KMS-11 (cell line): Measurements from ENCODE around the gene GHDC.
"Not testable (repeated sequence)": the region's sequence is repeated elsewhere in the genome, so short reads cannot be mapped to it uniquely, and the experiment has no call there.

Experiments
- H2AFZ ChIP-seq: fragments of 200-600 bp; sonication (generic); 2 replicates; pipeline ENCODE4 v1.6.1; 2016; ENCODE audit warnings: antibody characterized with exemption, mixed run types, low read depth
- H3K27ac ChIP-seq: fragments of 200-600 bp; sonication (generic); 2 replicates; pipeline ENCODE4 v1.6.1; 2016; ENCODE audit warnings: mild to moderate bottlenecking, mixed run types
- H3K27me3 ChIP-seq: fragments of 200-600 bp; sonication (generic); 2 replicates; pipeline ENCODE4 v1.6.1; 2017; ENCODE audit warnings: mild to moderate bottlenecking, low read depth, mixed run types, moderate library complexity; ENCODE audit not compliant: insufficient read depth
- H3K36me3 ChIP-seq: fragments of 200-600 bp; sonication (generic); 2 replicates; pipeline ENCODE4 v1.6.1; 2017; ENCODE audit warnings: mild to moderate bottlenecking, mixed run types; ENCODE audit not compliant: insufficient read depth
- H3K4me1 ChIP-seq: fragments of 200-600 bp; sonication (generic); 2 replicates; pipeline ENCODE4 v1.6.1; 2016; ENCODE audit warnings: mild to moderate bottlenecking, low read depth, mixed run types; ENCODE audit not compliant: poor library complexity, severe bottlenecking
- H3K4me2 ChIP-seq: fragments of 200-600 bp; sonication (generic); 2 replicates; pipeline ENCODE4 v1.7.0; 2016; ENCODE audit warnings: mild to moderate bottlenecking, mixed run types
- H3K4me3 ChIP-seq: fragments of 200-600 bp; sonication (generic); IDR thresholded peaks from 2 replicates; pipeline ENCODE4 v1.6.1; 2017; ENCODE audit warnings: low read depth, low read length, mixed read lengths; ENCODE audit not compliant: insufficient read depth
- H3K79me2 ChIP-seq: fragments of 200-600 bp; sonication (generic); 2 replicates; pipeline ENCODE4 v1.6.1; 2016; ENCODE audit warnings: low read depth, mixed run types; ENCODE audit not compliant: insufficient read depth
- H3K9ac ChIP-seq: fragments of 200-600 bp; sonication (generic); 2 replicates; pipeline ENCODE4 v1.6.1; 2016; ENCODE audit warnings: mild to moderate bottlenecking, mixed run types
- H4K20me1 ChIP-seq: fragments of 200-600 bp; sonication (generic); 2 replicates; pipeline ENCODE4 v1.6.1; 2016; ENCODE audit warnings: mild to moderate bottlenecking, mixed run types; ENCODE audit not compliant: insufficient read depth
- TF ChIP-seq, protein P1 (sequence below): fragments of 200-600 bp; sonication (generic); conservative IDR thresholded peaks from 2 replicates; pipeline ENCODE4 v1.6.1; 2017; ENCODE audit warnings: low read depth, mild to moderate bottlenecking, antibody characterized with exemption, low read length, moderate library complexity, mixed read lengths

Gene GHDC

DNA sequence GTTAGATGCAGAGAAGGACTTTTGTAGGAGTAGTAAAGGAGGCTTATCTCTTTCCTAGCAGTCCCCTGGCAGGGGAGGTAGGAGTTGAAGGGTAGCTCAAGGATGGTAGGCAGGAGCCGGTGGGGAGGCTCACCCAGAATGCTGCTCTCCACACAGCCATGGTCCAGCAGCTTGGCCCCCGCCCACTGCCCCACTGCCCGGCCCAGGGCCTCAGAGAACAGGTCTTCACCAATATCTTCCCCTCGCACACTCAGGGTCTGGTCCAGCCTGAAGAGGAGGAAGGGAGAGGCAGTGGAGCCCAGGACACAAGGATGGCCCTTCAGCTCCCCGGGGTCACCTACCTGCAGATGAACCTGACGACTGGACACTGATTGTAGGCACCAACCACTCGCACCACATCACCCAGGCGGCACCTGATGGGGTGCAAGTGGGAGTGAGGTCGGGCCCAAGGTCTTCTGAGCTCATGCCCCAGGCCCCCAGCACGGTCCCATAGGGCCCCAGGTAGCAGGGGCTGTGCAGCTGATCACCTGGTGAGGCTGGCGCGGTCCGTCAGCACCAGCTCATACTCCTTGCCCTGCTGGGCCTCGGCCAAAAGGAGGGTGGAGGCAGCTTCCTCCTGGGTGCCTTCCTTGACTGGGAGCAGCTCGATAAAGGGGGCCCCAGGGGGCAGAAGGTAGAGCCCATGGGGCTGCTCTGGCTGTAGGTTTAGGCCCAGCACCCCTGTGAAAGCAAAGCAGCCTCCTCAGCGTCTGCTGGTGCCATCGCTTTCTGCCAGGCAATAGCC lies 3.6 kb downstream of the GHDC start:
- no peak overlapping the region for H3K27ac ChIP-seq
- TF ChIP-seq, protein P1, sequence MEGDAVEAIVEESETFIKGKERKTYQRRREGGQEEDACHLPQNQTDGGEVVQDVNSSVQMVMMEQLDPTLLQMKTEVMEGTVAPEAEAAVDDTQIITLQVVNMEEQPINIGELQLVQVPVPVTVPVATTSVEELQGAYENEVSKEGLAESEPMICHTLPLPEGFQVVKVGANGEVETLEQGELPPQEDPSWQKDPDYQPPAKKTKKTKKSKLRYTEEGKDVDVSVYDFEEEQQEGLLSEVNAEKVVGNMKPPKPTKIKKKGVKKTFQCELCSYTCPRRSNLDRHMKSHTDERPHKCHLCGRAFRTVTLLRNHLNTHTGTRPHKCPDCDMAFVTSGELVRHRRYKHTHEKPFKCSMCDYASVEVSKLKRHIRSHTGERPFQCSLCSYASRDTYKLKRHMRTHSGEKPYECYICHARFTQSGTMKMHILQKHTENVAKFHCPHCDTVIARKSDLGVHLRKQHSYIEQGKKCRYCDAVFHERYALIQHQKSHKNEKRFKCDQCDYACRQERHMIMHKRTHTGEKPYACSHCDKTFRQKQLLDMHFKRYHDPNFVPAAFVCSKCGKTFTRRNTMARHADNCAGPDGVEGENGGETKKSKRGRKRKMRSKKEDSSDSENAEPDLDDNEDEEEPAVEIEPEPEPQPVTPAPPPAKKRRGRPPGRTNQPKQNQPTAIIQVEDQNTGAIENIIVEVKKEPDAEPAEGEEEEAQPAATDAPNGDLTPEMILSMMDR: no peak
- H3K36me3 ChIP-seq: no peaks in the 10 kb centered on the region
- H3K4me3 ChIP-seq: no peak overlapping the region
- H2AFZ ChIP-seq: no peak overlapping the region
- H3K9ac ChIP-seq: no peak overlapping the region
- no peaks in the 10 kb centered on the region for H3K27me3 ChIP-seq
- H3K4me2 ChIP-seq: no peak overlapping the region
- H4K20me1 ChIP-seq: no peaks in the 10 kb centered on the region
- no peaks in the 10 kb centered on the region for H3K79me2 ChIP-seq
- H3K4me1 ChIP-seq: peaks cover 35% of the 10 kb centered on the region

DNA sequence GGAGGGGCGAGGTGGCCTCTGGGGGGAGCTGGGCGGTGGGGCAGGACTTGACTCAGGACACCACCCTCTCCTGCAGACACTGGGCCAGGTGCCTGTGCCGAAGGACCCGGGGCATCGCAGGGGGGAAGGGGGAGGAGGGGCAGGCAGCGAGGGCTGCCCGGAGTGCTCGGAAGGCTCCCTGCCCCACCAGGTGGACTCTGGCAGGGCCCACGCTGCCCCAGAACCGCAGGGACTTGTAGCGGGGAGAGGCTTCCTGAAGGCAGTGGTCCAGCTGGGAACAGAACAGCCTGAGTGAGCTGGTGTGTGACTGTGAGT lies 4.7 kb downstream of the GHDC start:
- H3K27me3 ChIP-seq: no peaks in the 10 kb centered on the region
- H3K4me3 ChIP-seq: no peak overlapping the region
- no peak overlapping the region for H3K27ac ChIP-seq
- no peak overlapping the region for H2AFZ ChIP-seq
- H3K9ac ChIP-seq: no peak overlapping the region
- TF ChIP-seq, protein P1: no peak
- H3K4me2 ChIP-seq: no peak overlapping the region
- no peaks in the 10 kb centered on the region for H3K79me2 ChIP-seq
- peaks cover 42% of the 10 kb centered on the region for H3K4me1 ChIP-seq
- no peaks in the 10 kb centered on the region for H4K20me1 ChIP-seq
- no peaks in the 10 kb centered on the region for H3K36me3 ChIP-seq

- H2AFZ ChIP-seq: no peak overlapping the region
- H3K4me1 ChIP-seq: peaks cover 45% of the 10 kb centered on the region
- no peaks in the 10 kb centered on the region for H3K79me2 ChIP-seq
- no peaks in the 10 kb centered on the region for H3K36me3 ChIP-seq
- H3K9ac ChIP-seq: no peak overlapping the region
- no peaks in the 10 kb centered on the region for H4K20me1 ChIP-seq
- H3K27me3 ChIP-seq: no peaks in the 10 kb centered on the region
- no peak overlapping the region for H3K4me2 ChIP-seq
- no peak overlapping the region for H3K4me3 ChIP-seq
- no peak overlapping the region for H3K27ac ChIP-seq
- TF ChIP-seq, protein P1: no peak
These were observed 5.3 kb downstream of the GHDC start for GRCh38 chr17:42188749-42189650.

GRCh38 chr17:42187833-42188232 lies 6.5 kb downstream of the GHDC start:
- H3K9ac ChIP-seq: no peak overlapping the region
- no peaks in the 10 kb centered on the region for H4K20me1 ChIP-seq
- H3K27ac ChIP-seq: no peak overlapping the region
- no peak overlapping the region for H3K4me2 ChIP-seq
- H3K79me2 ChIP-seq: no peaks in the 10 kb centered on the region
- H2AFZ ChIP-seq: no peak overlapping the region
- no peak overlapping the region for H3K4me3 ChIP-seq
- TF ChIP-seq, protein P1: no peak
- H3K4me1 ChIP-seq: peaks cover 43% of the 10 kb centered on the region
- H3K36me3 ChIP-seq: no peaks in the 10 kb centered on the region
- no peaks in the 10 kb centered on the region for H3K27me3 ChIP-seq

- H4K20me1 ChIP-seq, H3K79me2 ChIP-seq, H3K36me3 ChIP-seq: not testable (repeated sequence)
These were observed 8.1 kb downstream of the GHDC start for GRCh38 chr17:42186191-42186590.

More at GRCh38 chr17:42186191-42186590, 8.1 kb downstream of the GHDC start:
- peak overlapping the region; percentile 44; the same call in 1 of the 2 replicates for H2AFZ ChIP-seq
- peak overlapping the region; percentile 31; the same call in 1 of the 2 replicates for H3K4me2 ChIP-seq
- H3K4me3 ChIP-seq, H3K27me3 ChIP-seq: not testable (repeated sequence)
- H3K27ac ChIP-seq: peak overlapping the region; percentile 75
- peak overlapping the region; percentile 34; the same call in 1 of the 2 replicates for H3K9ac ChIP-seq
- H3K4me1 ChIP-seq: peaks cover 59% of the 10 kb centered on the region
